KMS-11 (cell line): ENCODE results near the gene SRRM5.
"Not testable (repeated sequence)": the region's sequence is repeated elsewhere in the genome, so short reads cannot be mapped to it uniquely, and the experiment has no call there.

Experiments used
- H2AFZ ChIP-seq: fragments of 200-600 bp; sonication (generic); 2 replicates; pipeline ENCODE4 v1.6.1; 2016; ENCODE audit warnings: antibody characterized with exemption, mixed run types, low read depth
- H3K27ac ChIP-seq: fragments of 200-600 bp; sonication (generic); 2 replicates; pipeline ENCODE4 v1.6.1; 2016; ENCODE audit warnings: mild to moderate bottlenecking, mixed run types
- H3K27me3 ChIP-seq: fragments of 200-600 bp; sonication (generic); 2 replicates; pipeline ENCODE4 v1.6.1; 2017; ENCODE audit warnings: mild to moderate bottlenecking, low read depth, mixed run types, moderate library complexity; ENCODE audit not compliant: insufficient read depth
- H3K36me3 ChIP-seq: fragments of 200-600 bp; sonication (generic); 2 replicates; pipeline ENCODE4 v1.6.1; 2017; ENCODE audit warnings: mild to moderate bottlenecking, mixed run types; ENCODE audit not compliant: insufficient read depth
- H3K4me1 ChIP-seq: fragments of 200-600 bp; sonication (generic); 2 replicates; pipeline ENCODE4 v1.6.1; 2016; ENCODE audit warnings: mild to moderate bottlenecking, low read depth, mixed run types; ENCODE audit not compliant: poor library complexity, severe bottlenecking
- H3K4me2 ChIP-seq: fragments of 200-600 bp; sonication (generic); 2 replicates; pipeline ENCODE4 v1.7.0; 2016; ENCODE audit warnings: mild to moderate bottlenecking, mixed run types
- H3K4me3 ChIP-seq: fragments of 200-600 bp; sonication (generic); IDR thresholded peaks from 2 replicates; pipeline ENCODE4 v1.6.1; 2017; ENCODE audit warnings: low read depth, low read length, mixed read lengths; ENCODE audit not compliant: insufficient read depth
- H3K79me2 ChIP-seq: fragments of 200-600 bp; sonication (generic); 2 replicates; pipeline ENCODE4 v1.6.1; 2016; ENCODE audit warnings: low read depth, mixed run types; ENCODE audit not compliant: insufficient read depth
- H3K9ac ChIP-seq: fragments of 200-600 bp; sonication (generic); 2 replicates; pipeline ENCODE4 v1.6.1; 2016; ENCODE audit warnings: mild to moderate bottlenecking, mixed run types
- H4K20me1 ChIP-seq: fragments of 200-600 bp; sonication (generic); 2 replicates; pipeline ENCODE4 v1.6.1; 2016; ENCODE audit warnings: mild to moderate bottlenecking, mixed run types; ENCODE audit not compliant: insufficient read depth
- CTCF ChIP-seq: fragments of 200-600 bp; sonication (generic); conservative IDR thresholded peaks from 2 replicates; pipeline ENCODE4 v1.6.1; 2017; ENCODE audit warnings: low read depth, mild to moderate bottlenecking, antibody characterized with exemption, low read length, moderate library complexity, mixed read lengths

SRRM5 gene

GRCh38 chr19:43634068-43634467, 22.2 kb downstream of the SRRM5 start:
- Histone ChIP-seq H3K27ac (no peak overlapping the region), H2AFZ (no peak overlapping the region), H3K4me2 (no peak overlapping the region), H4K20me1 (no peaks in the 10 kb centered on the region), H3K79me2 (no peaks in the 10 kb centered on the region), H3K27me3 (peaks cover 26% of the 10 kb centered on the region), H3K36me3 (no peaks in the 10 kb centered on the region), H3K4me1 (no peaks in the 10 kb centered on the region), H3K9ac (no peak overlapping the region), H3K4me3 (no peak overlapping the region)
- no peak for TF ChIP-seq CTCF

- TF ChIP-seq CTCF: no peak
- Histone ChIP-seq H3K79me2 (no peaks in the 10 kb centered on the region), H3K4me2 (no peak overlapping the region), H3K4me1 (no peaks in the 10 kb centered on the region), H3K27ac (no peak overlapping the region), H3K9ac (no peak overlapping the region), H3K36me3 (no peaks in the 10 kb centered on the region), H2AFZ (no peak overlapping the region), H4K20me1 (no peaks in the 10 kb centered on the region), H3K4me3 (no peak overlapping the region), H3K27me3 (peaks cover 28% of the 10 kb centered on the region)
These were observed 22.6 kb downstream of the SRRM5 start for GRCh38 chr19:43634506-43634871.

- no peak for TF ChIP-seq CTCF
- Histone ChIP-seq H4K20me1 (no peaks in the 10 kb centered on the region), H3K4me3 (no peak overlapping the region), H3K79me2 (no peaks in the 10 kb centered on the region), H3K36me3 (no peaks in the 10 kb centered on the region), H2AFZ (no peak overlapping the region), H3K4me1 (no peaks in the 10 kb centered on the region), H3K27ac (no peak overlapping the region), H3K4me2 (no peak overlapping the region), H3K9ac (no peak overlapping the region), H3K27me3 (peaks cover 28% of the 10 kb centered on the region)
These were observed 23.1 kb downstream of the SRRM5 start for GRCh38 chr19:43634872-43635560.

GRCh38 chr19:43635561-43635940, 23.7 kb downstream of the SRRM5 start:
- not testable (repeated sequence) for H4K20me1 ChIP-seq, H3K4me2 ChIP-seq, H3K4me3 ChIP-seq, H2AFZ ChIP-seq, H3K36me3 ChIP-seq, H3K9ac ChIP-seq, H3K4me1 ChIP-seq, H3K27ac ChIP-seq, H3K79me2 ChIP-seq
- H3K27me3 ChIP-seq: peaks cover 29% of the 10 kb centered on the region

- H3K79me2 ChIP-seq: no peaks in the 10 kb centered on the region
- no peaks in the 10 kb centered on the region for H4K20me1 ChIP-seq
- peaks cover 29% of the 10 kb centered on the region for H3K27me3 ChIP-seq
- TF ChIP-seq CTCF: no peak
- H3K4me1 ChIP-seq: no peaks in the 10 kb centered on the region
- no peak overlapping the region for H3K4me2 ChIP-seq
- no peak overlapping the region for H3K9ac ChIP-seq
- no peaks in the 10 kb centered on the region for H3K36me3 ChIP-seq
- H3K4me3 ChIP-seq: no peak overlapping the region
- H3K27ac ChIP-seq: no peak overlapping the region
- H2AFZ ChIP-seq: no peak overlapping the region
These were observed 24.3 kb downstream of the SRRM5 start for GRCh38 chr19:43636121-43636683.
